Sigmoid colon (tissue), 4 donors: ENCODE measurements around the gene SNCB.

Experiments
- EP300 ChIP-seq, 4 donors: sonication (generic); formaldehyde crosslinking; IDR thresholded peaks; one replicate each; pipeline ENCODE4 v1.6.1; 2017; ENCODE audit warnings: antibody characterized with exemption in 4 of 4
- POLR2A ChIP-seq, 2 donors: fragments of 450-650 bp; IDR thresholded peaks; one replicate each; pipeline ENCODE4 v1.6.1; 2016; ENCODE audit warnings: antibody characterized with exemption in 2 of 2, mild to moderate bottlenecking in 2 of 2, moderate library complexity in 2 of 2
- POLR2AphosphoS5 ChIP-seq, 4 donors: sonication (generic); formaldehyde crosslinking; IDR thresholded peaks; one replicate each; pipeline ENCODE4 v1.6.1; 2017; ENCODE audit warnings: antibody characterized with exemption in 4 of 4
- TF ChIP-seq, protein P1 (sequence below), 4 experiments: fragments of 450-650 bp in 3 of 4; fragments of 200-600 bp in 1 of 4; IDR thresholded peaks; one replicate each; pipeline ENCODE4 v1.5.1; 2016 to 2019; ENCODE audit warnings: antibody characterized with exemption in 4 of 4, mild to moderate bottlenecking in 3 of 4, moderate library complexity in 2 of 4

DNA sequence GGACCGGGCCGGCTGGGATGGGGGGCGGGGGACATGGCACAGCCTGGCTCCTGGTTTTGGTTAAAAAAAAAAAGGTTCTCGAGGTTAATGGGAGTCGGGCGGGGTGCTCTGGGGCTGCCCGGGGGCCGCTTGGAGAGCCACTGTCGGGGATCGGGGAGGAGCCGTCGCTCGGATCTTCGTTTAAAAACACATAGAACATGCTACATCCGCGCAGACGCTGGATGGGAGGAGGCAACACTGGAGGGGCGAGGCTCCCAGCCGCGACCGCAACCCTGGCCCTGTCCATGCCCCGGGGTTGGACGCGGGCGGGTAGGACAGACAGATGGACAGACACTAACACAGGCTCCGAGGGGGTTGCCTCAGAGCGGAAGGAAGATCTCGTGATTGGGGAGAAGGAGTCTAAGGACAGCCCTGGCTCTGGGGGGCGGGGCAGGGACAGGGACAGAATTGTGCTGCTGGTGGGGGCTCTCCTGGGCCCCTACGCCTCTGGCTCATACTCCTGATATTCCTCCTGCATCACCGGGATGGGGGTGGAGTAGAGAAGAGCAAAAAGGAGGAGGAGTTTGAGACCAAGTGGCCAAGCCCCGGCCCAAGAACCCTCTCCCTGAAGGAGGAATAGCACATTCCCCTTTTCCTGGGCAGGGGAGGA is 9.9 kb downstream of the SNCB start:
- TF ChIP-seq, protein P1, sequence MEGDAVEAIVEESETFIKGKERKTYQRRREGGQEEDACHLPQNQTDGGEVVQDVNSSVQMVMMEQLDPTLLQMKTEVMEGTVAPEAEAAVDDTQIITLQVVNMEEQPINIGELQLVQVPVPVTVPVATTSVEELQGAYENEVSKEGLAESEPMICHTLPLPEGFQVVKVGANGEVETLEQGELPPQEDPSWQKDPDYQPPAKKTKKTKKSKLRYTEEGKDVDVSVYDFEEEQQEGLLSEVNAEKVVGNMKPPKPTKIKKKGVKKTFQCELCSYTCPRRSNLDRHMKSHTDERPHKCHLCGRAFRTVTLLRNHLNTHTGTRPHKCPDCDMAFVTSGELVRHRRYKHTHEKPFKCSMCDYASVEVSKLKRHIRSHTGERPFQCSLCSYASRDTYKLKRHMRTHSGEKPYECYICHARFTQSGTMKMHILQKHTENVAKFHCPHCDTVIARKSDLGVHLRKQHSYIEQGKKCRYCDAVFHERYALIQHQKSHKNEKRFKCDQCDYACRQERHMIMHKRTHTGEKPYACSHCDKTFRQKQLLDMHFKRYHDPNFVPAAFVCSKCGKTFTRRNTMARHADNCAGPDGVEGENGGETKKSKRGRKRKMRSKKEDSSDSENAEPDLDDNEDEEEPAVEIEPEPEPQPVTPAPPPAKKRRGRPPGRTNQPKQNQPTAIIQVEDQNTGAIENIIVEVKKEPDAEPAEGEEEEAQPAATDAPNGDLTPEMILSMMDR (IDR thresholded peaks at IDR 0.05), result no peak
- no peak for TF ChIP-seq POLR2A (IDR thresholded peaks at IDR 0.05)
- no peak for TF ChIP-seq POLR2AphosphoS5 (IDR thresholded peaks at IDR 0.05)
- TF ChIP-seq EP300 (IDR thresholded peaks at IDR 0.05), result no peak
